Fibroblast of skin of left quadriceps (primary cell): ENCODE results near the gene DQX1.
"Not testable (repeated sequence)": the region's sequence is repeated elsewhere in the genome, so short reads cannot be mapped to it uniquely, and the experiment has no call there.

Experiments used
- DNase-seq, 2 experiments: peaks; one replicate each; pipeline ENCODE4 v3.0.0-alpha.2; 2013; ENCODE audit warnings: low read depth in 2 of 2

Gene DQX1

GRCh38 chr2:74496997-74497776 lies 28.8 kb downstream of the DQX1 start:
- no peak for DNase-seq

GRCh38 chr2:74495440-74495839 lies 30.6 kb downstream of the DQX1 start:
- no peak for DNase-seq

GRCh38 chr2:74493546-74493945 lies 32.5 kb downstream of the DQX1 start:
- DNase-seq, result no peak

GRCh38 chr2:74491648-74492544 lies 34.1 kb downstream of the DQX1 start:
- DNase-seq, result no peak

- DNase-seq, result no peak
These were observed 36.1 kb downstream of the DQX1 start for GRCh38 chr2:74489906-74490305.

GRCh38 chr2:74488643-74489481 lies 37.2 kb downstream of the DQX1 start:
- DNase-seq, result no peak

- DNase-seq, result no peak
These were observed 39.9 kb downstream of the DQX1 start for GRCh38 chr2:74486141-74486540.

GRCh38 chr2:74483675-74484164 lies 42.3 kb downstream of the DQX1 start:
- DNase-seq, result not testable (repeated sequence)

- peak; percentile 88 to 90 for DNase-seq
These were observed 43.0 kb downstream of the DQX1 start, which contains the start of the genes CCDC142 and TTC31 for GRCh38 chr2:74482801-74483674. Gene CCDC142 (minus strand): TSS chr2:74482998. CDS start chr2:74482837, 161 bp downstream. Gene TTC31 (plus strand): TSS chr2:74483081. CDS start chr2:74483096, 15 bp downstream.

GRCh38 chr2:74481961-74482800 lies 43.9 kb downstream of the DQX1 start:
- DNase-seq, result no peak

- DNase-seq, result no peak
These were observed 44.6 kb downstream of the DQX1 start for GRCh38 chr2:74481431-74481830.

GRCh38 chr2:74474899-74475298 lies 51.1 kb downstream of the DQX1 start:
- DNase-seq, result no peak

- no peak for DNase-seq
These were observed 51.5 kb downstream of the DQX1 start for GRCh38 chr2:74474481-74474880.

- no peak for DNase-seq
These were observed 53.1 kb downstream of the DQX1 start for GRCh38 chr2:74472945-74473258.

- DNase-seq, result peak; percentile 85 to 89
These were observed 53.7 kb downstream of the DQX1 start, which contains the start of gene MRPL53 for GRCh38 chr2:74472086-74472944. Gene MRPL53 (minus strand): TSS chr2:74472680. CDS start chr2:74472660, 20 bp downstream.

- no peak for DNase-seq
These were observed 54.5 kb downstream of the DQX1 start for GRCh38 chr2:74471332-74472065.

GRCh38 chr2:74470742-74471141 lies 55.3 kb downstream of the DQX1 start:
- not testable (repeated sequence) for DNase-seq
